GM12875 (cell line): ENCODE results near the gene H19.

ENCODE experiments used
- H3K4me3 ChIP-seq: one replicate; pipeline ENCODE4 v1.5.1; 2011; ENCODE audit warnings: low read depth, low read length, control low read depth
- CTCF ChIP-seq: IDR thresholded peaks from 2 replicates; pipeline ENCODE4 v1.5.1; 2011; ENCODE audit warnings: low read depth, mild to moderate bottlenecking, control low read depth, inconsistent platforms, low read length, moderate library complexity, borderline replicate concordance; ENCODE audit not compliant: insufficient read depth

The H19 gene

GRCh38 chr11:1997755-1998154 is at the start of gene H19:
TSS of gene H19 (minus strand) at chr11:1997842.
- no peak for TF ChIP-seq CTCF

GRCh38 chr11:2041963-2042362 is 44.3 kb upstream of the H19 start:
- H3K4me3 ChIP-seq: no peak overlapping the region
- no peak for TF ChIP-seq CTCF

More at GRCh38 chr11:1997755-1998154, at the start of gene H19:
- no peak within 1 kb of the TSS for H3K4me3 ChIP-seq

DNA sequence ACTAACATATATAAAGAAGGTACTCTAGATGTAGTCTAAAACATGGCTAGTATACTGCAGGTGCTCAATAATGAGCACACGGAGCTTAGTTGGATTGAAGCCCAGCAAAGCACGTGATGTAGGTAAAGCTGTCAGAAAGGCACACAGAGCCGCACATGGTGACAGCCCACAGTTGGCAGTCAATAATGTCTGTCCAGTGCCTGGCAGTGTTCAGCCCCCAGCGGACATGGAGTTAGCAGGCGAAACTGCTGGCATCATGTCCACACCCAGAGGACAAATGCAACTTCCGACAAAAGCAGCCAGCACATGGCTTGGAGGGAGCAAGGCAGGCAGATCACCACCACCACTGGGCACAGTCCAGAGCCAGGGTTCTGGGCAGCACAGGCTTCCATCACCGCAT is 43.5 kb upstream of the H19 start:
- H3K4me3 ChIP-seq: no peak overlapping the region

GRCh38 chr11:2039198-2039759 is 41.6 kb upstream of the H19 start:
- no peak for TF ChIP-seq CTCF
- no peak overlapping the region for H3K4me3 ChIP-seq

More for the DNA sequence above, 43.5 kb upstream of the H19 start:
- no peak for TF ChIP-seq CTCF

- H3K4me3 ChIP-seq: no peak overlapping the region
- no peak for TF ChIP-seq CTCF
These were observed 39.3 kb upstream of the H19 start for GRCh38 chr11:2036863-2037486.

GRCh38 chr11:2035382-2035781 is 37.7 kb upstream of the H19 start:
- TF ChIP-seq CTCF: no peak
- no peak overlapping the region for H3K4me3 ChIP-seq

DNA sequence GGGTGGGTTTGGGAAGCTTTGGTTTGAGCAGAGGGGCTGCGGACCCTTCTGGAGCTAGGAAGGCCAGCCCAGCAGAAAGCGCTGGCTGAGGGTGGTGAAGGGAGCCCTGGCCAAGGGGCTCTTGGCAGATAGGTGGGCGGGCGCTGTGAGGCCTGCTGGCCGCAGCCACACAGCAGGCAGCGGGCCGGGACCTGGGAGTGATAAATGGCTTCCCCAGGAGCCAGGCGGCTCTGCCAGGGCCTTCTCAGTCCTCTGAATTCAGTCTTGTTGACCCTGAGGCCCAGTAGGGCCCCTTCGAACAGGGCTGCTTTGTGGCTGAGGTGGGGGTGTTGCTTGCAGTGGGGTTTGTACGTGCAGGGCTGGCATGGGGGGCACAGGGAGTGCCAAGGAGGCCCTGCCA is 33.4 kb upstream of the H19 start:
- H3K4me3 ChIP-seq: no peak overlapping the region
- TF ChIP-seq CTCF: no peak
